Measurements from ENCODE around the gene NSUN6.
"Not testable (repeated sequence)": the region's sequence is repeated elsewhere in the genome, so short reads cannot be mapped to it uniquely, and the experiment has no call there.

The NSUN6 gene

DNA sequence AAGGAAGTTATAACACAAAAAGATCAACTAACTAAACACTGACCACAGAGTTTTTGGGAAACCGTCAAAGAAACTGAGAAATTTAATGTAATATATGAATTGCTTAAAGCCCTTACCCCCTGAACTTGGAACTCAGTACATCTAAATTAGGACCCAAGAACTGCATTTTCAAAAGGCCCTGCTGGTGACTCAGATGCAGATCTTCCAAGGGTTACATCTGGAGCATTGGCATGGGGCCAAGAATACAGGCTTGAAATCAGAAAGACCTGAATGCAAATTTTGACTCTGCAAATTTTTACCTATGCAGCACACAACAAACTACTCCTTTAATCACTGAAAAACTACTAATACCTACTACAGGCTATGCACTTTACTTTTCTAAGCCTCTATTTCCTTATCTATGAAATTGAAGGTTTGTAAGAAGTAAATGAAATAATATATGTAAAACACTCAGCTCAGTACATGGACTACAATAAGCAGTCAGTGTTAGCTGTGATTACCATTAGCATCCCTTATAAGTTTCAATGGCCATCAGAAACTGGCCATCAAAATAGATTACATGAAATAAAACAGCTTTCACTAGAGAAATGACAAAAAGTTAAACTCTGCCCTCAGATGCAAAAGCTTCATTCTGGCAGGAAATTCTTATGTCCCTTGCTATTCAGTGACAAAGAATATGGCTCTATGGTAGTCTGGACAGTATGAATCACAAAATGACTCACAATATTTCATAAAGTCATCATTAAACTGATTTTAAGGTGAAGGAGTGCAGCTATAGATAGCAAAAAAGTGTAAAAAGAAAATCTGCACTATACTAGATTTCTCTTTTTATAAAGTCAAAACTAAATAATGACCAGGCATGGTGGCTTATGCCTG is 43.6 kb downstream of the NSUN6 start:
- DNase-seq: peak; percentile 23

DNA sequence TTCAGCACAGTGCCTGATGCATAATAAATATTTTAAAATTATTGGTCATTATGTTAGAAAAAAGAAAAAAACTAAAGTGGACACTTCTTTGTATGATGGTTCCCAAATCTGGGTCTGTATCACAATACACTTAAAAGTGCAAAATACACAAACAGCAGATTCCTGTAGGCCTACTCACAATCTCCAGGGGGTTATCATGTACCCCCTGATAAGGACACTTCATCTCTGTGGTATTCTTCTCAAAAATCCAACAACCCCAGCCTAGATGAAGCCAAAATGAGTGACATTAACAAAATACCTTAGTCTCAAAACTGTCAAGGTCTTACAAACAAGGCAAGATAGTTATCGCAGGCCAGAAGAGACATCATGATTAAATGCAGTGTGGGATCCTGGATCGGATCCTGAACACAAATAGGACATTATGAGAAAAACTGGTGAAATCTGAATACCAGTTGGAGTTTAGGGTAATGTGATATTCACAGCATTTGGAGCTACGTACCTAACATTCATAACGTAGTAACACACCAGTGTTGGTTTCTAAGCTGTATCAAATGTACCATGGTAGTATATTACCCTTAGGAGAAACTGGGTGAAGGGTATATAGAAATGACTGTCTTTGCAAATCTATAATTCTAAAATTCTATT is 45.2 kb downstream of the NSUN6 start:
- no peak for DNase-seq

DNA sequence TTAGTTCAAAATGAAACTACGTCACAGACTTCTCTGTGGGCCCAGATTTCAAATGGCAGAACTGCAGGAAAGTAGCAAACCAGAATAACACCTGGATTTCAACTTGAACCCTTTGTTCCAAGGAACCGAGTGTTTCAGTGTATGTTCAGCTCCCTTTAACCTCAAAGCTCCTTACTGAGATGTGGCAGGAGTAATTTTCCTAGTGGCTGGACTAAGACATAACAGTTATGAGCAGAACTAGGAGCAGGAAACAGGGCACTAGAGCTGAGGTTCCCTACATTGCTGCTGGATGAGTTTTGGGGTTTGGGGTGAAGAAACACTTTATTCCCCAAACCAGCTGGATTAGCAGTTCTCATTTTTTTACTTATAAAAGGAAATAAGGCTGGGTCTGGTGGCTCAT is 50.1 kb downstream of the NSUN6 start:
- no peak for DNase-seq

DNA sequence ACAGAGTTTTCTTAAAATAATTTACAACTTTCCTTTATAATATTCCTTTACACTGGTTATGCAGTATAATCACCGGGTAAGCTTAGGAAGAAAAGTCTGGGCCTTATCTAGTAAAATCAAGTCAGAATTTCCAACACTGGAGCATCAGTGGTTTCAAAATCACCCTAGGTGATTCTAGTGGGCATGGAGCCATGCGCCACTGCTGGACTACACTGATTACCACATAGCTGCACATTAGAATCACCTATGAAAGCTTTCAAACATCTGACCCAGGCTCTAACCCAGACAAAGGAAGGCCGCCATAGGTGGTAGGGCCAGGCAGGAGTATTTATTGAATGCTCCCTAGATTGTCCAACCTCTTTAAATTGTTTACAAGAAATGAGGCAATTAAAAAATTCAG is 52.0 kb downstream of the NSUN6 start:
- DNase-seq: no peak

- DNase-seq: no peak
These were observed 56.7 kb downstream of the NSUN6 start for GRCh38 chr10:18594574-18595156.

DNA sequence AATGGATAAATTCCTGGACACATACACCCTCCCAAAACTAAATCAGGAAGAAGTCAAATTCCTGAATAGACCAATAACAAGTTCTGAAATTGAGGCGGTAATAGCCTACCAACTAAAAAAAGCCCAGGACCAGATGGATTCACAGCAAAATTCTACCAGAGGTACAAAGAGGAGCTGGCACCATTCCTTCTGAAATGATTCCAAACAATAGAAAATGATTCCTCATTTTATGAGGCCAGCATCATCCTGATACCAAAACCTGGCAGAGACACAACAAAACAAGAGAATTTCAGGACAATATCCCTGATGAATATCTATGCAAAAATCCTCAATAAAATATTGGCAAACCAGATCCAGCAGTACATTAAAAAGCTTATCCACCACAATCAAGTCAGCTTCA is 60.2 kb downstream of the NSUN6 start:
- DNase-seq: not testable (repeated sequence)

DNA sequence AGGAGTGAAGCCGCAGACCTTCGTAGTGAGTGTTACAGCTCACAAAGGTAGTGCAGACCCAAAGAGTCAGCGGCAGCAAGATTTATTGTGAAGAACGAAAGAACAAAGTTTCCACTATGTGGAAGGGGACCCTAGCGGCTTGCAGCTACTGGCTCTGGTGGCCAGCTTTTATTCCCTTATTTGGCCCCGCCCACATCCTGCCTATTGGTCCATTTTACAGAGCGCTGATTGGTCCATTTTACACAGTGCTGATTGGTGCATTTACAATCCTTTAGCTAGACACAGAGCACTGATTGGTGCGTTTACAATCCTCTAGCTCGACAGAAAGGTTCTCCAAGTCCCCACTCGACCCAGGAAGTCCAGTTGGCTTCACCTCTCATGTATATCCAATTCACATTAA is 64.8 kb downstream of the NSUN6 start:
- DNase-seq: not testable (repeated sequence)

GRCh38 chr10:18583575-18584270 is 67.7 kb downstream of the NSUN6 start:
- no peak for DNase-seq

DNA sequence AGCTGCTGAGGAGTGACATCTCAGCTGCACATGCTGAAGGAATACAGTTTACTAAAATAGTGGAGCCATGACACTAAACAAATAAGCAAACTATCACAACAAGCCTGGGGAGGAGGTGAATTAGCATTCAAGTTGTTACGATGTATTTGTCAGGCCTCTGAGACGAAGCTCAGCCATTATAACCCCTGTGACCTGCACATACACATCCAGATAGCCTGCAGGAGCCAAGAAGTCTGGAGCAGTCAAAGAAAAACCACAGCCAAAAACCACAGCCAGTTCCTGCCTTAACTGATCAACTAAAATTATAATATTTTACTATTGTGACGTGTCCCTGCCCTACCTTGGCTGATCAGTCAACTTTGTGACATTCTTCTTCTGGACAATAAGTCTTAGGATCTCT is 68.6 kb downstream of the NSUN6 start:
- no peak for DNase-seq

DNA sequence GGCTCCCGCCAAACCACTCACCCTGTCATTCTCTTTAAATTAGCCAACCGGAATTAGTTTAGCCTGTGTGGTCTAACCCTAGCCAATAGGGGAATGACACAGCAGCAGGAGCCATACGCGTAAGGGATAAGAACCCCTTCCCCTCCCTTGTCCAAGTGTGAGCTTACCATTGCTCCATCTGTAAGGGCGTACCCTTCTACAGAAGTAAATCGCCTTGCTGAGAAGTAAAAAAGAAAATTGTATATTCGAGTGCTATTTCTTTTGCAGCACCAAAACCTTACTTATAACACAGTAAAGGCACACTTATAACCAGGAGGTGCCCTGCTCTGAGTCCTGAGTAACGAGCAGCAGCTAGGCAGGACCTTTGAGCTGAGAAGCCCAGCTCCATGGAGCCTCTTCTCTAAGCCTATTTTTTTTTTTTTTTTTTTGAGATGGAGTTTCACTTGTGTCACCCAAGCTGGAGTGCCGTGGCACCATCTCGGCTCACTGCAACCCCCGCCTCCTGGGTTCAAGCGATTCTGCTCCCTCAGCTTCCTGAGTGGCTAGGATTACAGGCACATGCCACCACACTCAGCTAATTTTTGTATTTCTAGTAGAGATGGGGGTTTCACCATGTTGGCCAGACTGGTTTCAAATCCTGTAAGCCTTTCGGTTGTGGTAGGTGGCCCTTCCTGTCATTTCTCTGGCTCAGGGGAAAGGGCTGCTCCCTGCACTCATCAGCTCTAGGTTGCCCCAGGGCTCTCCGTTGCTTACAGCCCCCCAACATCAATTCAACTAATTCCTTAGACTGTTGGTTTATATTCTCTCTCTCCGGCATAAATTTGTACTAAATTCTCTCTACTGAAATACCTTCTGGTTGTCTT is 73.3 kb downstream of the NSUN6 start:
- no peak for DNase-seq

- DNase-seq: no peak
These were observed 74.8 kb downstream of the NSUN6 start for GRCh38 chr10:18576586-18576985.

DNA sequence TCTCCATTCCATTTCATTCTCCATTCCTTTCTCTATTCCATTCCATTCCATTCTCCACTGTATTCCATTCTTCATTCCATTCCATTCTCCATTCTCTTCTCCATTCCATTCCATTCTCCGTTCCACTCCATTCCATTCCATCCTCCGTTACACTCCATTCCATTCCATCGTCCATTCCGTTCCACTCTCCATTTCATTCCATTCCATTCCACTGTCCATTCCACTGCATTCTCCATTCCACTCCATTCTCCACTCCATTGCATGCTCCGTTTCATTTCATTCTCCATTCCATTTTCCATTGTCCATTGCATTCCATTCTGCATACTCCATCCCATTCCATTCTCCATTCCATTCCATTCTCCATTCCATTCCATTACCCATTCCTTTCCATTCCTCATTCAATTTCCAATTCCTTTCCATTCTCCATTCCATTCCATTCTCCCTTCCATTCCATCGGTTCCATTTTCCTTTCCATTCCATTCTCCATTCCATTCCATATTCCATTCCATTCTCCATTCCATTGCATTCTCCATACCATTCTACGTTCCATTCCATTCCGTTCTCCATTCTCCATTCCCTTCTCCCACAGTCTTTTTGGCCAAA is 78.3 kb downstream of the NSUN6 start:
- DNase-seq: no peak

- no peak for DNase-seq
These were observed 79.6 kb downstream of the NSUN6 start for GRCh38 chr10:18571780-18572179.

DNA sequence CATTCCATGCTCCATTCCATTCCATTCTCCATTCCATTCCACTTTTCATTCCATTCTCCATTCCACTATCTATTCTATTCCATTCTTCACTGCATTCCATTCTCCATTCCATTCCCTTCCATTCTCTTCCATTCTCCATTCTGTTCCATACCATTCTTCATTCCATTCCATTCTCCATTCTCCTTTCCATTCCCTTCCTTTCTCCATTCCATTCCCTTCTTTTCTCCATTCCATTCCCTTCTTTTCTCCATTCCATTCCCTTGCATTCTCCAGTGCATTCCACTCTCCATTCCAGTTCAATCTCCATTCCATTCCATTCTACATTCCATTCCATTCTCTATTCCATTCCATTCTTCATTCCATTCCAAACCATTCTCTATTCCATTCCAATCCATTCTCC is 80.3 kb downstream of the NSUN6 start:
- no peak for DNase-seq

DNA sequence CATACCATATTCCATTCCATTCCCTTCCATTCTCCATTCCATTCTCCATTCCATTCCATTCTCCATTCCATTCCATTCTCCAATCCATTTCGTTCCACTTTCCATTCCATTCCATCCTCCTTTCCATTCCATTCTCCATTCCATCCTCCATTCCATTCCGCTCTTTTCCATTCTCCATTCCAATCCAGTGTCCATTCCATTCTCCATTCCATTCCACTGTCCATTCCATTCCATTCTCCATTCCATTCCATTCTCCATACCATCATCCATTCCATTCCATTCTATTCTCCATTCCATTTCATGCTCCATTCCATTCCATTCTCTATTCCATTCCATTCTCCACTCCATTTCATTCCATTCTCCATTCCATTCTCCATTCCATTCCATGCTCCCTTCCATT is 81.0 kb downstream of the NSUN6 start:
- not testable (repeated sequence) for DNase-seq

DNA sequence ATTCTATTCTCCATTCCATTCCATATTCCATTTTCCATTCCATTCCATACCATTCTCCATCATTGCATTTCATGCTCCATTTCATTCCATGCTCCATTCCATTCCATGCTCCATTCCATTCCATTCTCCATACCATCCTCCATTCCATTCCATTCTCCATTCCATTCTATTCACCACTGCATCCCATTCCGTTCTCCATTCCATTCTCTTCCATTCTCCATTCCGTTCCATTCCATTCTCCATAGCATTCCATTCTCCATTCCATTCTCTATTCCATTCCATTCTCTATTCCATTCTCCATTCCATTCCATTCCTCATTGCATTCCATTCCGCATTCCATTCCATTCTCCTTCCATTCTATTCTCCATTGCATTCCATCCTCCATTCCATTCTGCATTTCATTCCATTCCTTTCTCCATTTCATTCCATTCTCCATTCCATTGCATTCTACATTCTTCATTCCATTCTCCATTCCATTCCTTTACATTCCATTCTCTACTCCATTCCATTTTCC is 84.0 kb downstream of the NSUN6 start:
- no peak for DNase-seq

- DNase-seq: no peak
These were observed 85.2 kb downstream of the NSUN6 start for GRCh38 chr10:18566177-18566576.

DNA sequence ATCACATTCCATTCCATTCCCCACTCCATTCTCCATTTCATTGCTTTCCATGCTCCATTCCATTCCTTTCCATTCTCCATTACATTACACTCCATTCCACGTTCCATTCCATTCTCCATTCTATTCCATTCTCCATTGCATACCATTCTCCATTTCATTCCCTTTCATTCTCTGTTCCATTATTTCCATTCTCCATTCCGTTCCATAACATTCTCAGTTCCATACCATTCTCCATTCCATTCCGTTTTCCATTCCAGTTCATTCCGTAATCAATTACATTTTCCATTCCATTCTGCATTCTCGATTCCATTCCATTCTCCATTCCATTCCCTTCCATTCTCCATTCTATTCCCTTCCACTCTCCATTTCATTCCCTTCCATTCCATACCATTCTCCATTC is 86.4 kb downstream of the NSUN6 start:
- no peak for DNase-seq

- DNase-seq: no peak
These were observed 88.2 kb downstream of the NSUN6 start for GRCh38 chr10:18563003-18563726.

GRCh38 chr10:18561861-18562551 is 89.4 kb downstream of the NSUN6 start:
- DNase-seq: no peak
